DMS153 treated with DMSO at 0.1 percent for 48 hours (cell line): ENCODE measurements around the gene LILRB1.
"Not testable (repeated sequence)": the region's sequence is repeated elsewhere in the genome, so short reads cannot be mapped to it uniquely, and the experiment has no call there.

Experiments used
- DNase-seq: peaks from one replicate; lab custom pipeline; 2025; ENCODE audit not compliant: unreplicated experiment; lab: John Stamatoyannopoulos, UW

Gene LILRB1

DNA sequence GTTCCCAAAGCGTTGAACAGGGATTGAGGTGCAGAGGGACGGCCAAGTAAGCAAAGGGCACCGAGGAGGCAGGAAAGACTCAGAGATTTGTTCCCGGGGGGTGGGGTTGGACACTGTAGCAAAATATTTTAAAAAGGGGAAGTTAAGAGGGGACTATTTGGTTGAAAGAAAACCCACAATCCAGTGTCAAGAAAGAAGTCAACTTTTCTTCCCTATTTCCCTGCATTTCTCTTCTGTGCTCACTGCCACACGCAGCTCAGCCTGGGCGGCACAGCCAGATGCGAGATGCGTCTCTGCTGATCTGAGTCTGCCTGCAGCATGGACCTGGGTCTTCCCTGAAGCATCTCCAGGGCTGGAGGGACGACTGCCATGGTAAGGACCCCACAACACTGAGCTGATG is at the start of gene LILRB1:
LILRB1 (plus strand) TSS at position 223 of the 400 bp plus-strand sequence. CDS start 590 bp downstream, outside the sequence.
- not testable (repeated sequence) for DNase-seq

DNA sequence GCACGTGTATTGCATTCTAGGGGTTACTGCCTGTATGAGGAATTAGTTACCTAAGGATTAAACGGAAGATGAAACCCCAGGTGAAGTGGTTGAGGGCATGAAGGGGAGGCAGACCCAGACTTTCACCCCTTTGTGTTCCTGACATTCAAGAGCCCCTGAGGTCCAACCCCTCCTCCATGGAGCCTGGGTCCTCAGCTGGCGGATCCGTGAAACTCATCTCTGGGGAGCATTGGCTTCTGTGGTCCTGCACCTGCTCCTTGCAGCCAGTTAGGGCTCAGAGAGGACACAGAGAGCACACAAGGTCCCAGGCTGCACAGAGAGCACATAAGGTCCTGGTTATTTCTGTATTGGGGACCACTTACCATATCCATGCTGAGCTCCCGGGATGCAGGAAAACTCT is 43.9 kb upstream of the LILRB1 start:
- DNase-seq: no peak

DNA sequence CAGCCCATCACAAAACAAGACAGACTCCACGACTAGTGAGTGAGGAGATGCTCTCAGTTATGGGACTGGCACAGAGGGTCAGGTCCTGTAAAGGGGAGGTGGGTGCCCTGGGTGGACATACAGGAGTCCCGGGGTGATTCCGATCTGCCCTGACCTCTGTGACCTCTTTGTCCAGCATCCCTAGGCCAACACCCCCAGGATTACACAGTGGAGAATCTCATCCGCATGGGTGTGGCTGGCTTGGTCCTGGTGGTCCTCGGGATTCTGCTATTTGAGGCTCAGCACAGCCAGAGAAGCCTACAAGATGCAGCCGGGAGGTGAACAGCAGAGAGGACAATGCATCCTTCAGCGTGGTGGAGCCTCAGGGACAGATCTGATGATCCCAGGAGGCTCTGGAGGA is 43.3 kb upstream of the LILRB1 start:
- no peak for DNase-seq

DNA sequence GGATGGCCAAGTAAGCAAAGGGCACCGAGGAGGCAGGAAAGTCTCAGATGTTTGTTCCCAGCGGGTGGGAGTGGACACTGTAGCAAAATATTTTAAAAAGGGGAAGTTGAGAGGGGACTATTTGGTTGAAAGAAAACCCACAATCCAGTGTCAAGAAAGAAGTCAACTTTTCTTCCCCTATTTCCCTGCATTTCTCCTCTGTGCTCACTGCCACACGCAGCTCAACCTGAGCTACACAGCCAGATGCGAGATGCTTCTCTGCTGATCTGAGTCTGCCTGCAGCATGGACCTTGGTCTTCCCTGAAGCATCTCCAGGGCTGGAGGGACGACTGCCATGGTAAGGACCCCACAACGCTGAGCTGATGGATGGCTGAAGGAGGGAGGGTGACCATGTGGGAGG is 36.8 kb upstream of the LILRB1 start, which contains the start of gene LILRA1:
LILRA1 (plus strand) TSS at position 188 of the 400 bp plus-strand sequence. CDS start 613 bp downstream, outside the sequence.
- DNase-seq: not testable (repeated sequence)

DNA sequence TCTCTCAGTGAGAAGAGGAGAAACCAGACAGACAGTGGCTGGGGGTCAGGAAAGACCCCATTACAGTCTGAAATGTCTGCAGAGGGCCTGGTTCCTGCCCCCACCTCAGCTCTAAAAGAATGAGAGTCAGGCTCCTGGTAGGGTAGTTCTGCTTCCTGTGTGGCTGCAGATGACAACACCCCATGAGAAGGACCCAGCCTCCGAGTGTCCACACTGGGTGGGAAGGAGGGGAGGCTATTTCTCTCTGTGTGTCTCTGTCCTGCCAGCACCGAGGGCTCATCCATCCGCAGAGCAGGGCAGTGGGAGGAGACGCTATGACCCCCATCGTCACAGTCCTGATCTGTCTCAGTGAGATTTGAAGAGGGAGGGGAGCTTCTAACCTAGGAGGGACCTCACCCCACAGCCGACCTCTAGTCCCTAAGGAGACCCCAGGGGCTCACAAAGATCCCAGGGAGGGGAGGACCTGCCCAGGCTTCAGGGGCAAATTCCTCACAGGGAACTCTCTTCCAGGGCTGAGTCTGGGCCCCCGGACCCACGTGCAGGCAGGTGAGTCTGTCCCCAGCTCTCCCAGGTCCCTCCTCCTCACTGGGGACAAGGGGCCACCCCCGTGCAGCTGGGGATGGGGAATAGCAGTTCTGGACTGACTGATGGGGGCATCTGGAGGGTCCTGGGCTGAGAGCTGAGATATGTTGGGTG is 36.2 kb upstream of the LILRB1 start:
- not testable (repeated sequence) for DNase-seq

DNA sequence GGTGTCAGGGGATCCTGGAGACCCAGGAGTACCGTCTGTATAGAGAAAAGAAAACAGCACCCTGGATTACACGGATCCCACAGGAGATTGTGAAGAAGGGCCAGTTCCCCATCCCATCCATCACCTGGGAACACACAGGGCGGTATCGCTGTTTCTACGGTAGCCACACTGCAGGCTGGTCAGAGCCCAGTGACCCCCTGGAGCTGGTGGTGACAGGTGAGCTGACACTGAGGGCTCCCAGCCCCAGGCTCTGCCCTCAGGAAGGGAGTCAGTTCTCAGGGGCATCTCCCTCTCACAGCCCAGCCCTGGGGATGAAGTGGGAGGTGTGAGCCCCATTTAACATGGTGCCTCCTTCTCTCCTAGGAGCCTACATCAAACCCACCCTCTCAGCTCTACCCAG is 35.5 kb upstream of the LILRB1 start:
- no peak for DNase-seq

DNA sequence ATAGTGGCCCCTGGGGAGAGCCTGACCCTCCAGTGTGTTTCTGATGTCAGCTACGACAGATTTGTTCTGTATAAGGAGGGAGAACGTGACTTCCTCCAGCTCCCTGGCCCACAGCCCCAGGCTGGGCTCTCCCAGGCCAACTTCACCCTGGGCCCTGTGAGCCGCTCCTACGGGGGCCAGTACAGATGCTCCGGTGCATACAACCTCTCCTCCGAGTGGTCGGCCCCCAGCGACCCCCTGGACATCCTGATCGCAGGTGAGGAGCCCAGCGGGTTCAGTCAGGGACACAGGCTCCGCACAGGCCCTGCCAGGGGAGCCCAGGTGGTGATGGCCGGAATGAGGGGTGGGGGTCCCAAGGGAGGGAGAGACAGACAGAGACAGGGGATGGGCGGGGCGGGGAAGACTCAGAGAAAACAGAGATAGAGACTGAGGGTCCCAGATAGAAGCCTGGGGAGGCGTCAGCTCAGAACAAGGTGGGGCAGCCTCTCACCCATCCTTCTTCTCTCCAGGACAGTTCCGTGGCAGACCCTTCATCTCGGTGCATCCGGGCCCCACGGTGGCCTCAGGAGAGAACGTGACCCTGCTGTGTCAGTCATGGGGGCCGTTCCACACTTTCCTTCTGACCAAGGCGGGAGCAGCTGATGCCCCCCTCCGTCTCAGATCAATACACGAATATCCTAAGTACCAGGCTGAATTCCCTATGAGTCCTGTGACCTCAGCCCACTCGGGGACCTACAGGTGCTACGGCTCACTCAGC is 34.4 kb upstream of the LILRB1 start:
- DNase-seq: not testable (repeated sequence)

DNA sequence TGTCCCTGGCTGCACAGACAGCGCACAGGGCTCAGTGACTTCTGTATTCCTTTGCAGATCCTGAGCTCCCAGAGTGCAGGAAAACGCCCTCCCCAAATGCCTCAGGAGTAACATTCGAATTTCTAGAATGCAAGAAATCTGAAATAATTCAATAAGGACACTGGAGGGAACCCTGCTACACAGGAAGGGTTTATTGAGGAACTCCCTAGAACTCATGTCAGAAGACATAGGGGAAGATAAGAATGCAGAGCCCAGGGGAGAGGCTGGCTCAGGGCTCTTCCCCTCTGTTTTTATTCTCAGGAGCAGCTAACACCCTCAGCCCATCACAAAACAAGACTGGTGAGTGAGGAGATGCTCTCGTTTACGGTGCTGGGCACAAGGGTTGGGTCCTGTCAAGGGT is 30.1 kb upstream of the LILRB1 start:
- DNase-seq: no peak

DNA sequence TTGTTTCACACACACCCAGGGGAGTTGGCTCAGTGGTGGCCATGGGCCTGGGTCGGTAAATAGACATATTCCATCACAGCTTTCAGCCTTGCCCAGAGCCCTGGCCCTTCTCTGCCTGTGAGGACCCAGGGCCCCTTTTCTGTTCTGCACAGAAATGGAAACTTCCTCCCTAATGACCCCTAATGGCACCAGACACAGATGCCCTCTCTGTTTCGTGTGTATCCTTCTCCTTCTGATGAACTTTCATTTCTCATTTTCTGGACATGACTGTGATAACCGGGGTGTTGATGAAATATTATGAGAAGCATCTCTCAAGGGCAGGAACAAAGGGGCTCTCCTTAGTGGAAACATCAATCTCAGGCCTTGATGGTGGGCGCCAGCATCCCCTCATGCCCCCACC is 24.1 kb upstream of the LILRB1 start:
- no peak for DNase-seq

DNA sequence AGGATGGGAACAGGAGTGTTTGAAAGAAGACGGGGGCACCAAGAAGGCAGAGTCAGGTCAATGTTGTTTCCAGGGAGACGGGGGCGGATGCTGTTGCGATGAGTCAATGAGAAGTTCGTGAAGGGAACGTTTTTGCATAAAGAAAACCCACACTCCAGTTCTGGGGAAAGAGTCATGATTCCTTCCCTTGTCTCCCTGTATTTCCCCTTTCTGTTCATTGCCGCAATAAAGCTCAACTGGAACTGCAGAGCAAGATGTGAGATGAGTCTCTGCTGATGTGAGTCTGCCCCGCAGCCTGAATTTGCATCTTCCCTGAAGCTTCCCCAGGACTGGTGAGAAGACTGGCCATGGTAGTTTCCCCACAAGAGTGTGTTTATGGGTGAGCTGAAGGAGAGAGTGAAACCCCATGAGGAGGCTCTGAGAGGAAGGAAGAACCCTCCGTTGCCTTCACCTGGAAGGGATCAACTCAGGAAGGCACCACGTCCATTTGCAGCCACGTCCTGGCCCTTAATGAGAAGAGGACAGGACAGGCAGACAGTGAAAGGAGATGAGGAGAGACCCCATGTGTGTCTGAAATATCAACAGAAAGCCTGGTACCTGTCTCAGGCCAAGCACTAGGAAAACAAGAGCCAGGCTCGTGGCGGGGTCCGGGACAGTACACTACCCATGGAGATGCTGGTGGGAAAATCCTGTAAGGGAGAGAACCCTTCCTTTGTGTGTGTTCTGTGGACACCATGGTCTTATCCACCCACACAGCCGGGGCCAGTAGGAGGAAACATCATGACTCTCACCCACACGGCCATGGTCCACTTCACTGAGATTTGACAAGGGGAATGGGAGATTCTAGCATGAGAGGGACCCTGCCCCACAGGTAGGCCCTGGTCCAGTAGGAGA is 23.1 kb upstream of the LILRB1 start:
- no peak for DNase-seq

DNA sequence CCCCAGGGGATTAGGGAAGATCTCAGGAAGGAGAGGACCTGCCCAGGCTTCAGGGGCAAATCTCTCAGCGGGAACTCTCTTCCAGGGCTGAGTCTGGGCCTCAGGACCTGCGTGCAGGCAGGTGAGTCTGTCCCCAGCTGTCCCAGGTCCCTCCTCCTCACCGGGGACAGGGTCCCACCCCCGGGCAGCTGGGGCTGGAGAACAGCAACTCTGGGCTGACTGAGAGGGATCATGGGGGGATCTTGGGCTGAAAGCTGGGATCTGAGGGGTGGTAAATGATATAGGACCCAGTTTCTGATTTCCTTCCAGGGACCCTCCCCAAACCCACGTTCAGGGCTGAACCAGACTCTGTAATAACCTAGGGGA is 22.5 kb upstream of the LILRB1 start:
- DNase-seq: no peak

DNA sequence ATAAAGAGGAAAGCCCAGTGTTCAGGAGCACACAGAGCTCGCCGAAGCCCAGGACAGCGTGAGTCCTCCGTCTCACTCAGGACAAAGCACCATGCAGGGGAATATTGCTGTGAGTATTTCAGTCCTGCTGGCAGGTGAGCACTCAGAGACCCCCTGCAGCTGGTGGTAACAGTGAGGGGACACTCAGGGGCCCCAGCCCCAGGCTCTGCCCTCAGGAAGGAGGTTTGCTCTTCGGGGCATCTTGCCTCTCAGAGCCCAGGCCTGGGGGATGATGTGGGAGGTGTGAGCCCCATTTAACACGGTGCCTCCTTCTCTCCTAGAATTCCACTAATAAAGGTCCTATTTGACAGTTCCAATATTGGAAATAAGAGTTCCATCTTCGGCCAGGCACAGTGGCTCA is 22.1 kb upstream of the LILRB1 start:
- no peak for DNase-seq

DNA sequence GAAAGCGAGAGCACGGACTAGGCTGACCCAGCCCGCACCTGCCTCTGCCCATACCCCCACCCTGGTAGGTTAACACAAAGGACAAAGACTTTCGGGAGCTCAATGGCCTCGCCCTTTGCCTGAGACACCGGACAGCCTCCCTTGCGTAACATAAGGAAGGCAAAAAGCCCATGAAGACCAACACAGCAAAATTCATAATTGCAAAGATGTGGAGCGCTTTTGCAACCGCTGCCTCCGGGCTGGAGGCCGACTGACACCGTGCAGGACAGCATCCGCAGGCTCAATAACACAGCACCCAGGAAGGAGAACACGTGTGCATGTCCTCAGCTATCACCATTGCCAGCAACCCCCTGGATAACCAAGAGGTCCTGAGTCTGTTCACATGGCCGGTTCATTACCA is 21.5 kb upstream of the LILRB1 start:
- DNase-seq: no peak

DNA sequence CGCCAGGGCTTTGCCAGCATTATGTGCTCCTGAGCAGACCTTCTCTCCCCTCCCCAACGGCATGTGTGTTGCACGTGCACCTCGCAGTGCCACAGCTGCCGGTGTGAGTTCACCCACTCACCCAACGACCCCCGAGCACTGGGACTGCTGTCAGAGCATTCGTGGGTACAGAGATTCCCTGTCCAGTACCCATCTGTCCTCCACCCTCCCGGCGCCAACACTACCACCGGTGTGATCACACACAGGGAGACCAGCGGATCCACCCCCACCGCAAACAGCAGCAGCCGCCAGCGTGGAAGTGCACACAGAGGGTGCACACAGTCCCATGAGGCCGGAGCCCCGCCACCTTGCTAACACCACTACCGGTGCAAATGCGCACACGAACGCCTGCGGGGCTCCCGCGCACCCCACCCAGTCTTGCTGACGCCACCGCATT is 20.9 kb upstream of the LILRB1 start:
- DNase-seq: no peak

DNA sequence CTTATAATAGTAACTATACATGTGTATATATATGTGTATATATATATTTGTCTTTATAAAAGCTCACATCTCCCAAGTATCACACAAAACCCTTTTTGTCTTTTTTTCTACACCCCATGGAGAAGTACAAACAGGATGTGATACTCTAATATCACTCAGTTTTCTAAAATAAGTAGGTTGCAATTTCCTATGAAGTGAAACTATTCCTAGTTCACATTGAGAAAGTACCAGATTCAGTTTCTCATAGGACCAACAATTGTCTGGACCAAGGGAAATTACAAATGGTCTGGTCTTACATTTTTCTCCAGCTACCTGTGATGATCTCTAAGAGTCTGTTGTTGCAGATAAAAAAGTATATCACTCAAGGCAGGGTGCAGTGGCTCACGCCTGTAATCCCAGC is 17.9 kb upstream of the LILRB1 start:
- no peak for DNase-seq

DNA sequence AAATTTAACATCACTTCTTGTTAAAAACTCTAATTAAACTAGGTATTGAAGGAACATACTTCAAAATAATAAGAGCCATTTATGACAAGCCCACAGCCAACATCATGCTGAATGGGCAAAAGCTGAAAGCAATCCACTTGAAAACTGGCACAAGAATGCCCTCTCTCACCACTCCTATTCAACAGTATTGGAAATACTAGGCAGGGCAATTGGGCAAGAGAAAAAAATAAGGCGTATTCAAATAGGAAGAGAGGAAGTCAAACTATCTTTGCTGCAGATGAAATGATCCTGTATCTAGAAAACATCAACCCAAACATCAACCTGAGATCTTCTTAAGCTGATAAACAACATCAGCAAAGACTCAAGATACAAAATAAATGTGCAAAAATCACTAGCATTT is 15.6 kb upstream of the LILRB1 start:
- no peak for DNase-seq

DNA sequence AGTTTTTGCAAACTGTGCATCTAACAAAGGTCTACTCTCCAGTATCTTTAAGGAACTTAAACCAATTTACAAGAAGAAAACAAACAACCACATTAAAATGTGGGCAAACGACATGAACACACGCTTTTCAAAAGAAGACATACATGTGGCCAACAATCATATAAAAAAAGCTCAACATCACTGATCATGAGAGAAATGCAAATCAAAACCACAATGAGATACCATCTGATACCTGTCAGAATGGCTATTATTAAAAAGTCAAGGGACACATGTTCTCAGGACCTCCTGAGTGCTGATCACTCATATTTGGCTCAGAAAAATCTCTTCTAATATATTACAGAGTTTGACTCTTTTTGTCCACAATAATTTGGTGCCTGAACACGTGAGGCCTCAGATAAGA is 14.2 kb upstream of the LILRB1 start:
- no peak for DNase-seq

DNA sequence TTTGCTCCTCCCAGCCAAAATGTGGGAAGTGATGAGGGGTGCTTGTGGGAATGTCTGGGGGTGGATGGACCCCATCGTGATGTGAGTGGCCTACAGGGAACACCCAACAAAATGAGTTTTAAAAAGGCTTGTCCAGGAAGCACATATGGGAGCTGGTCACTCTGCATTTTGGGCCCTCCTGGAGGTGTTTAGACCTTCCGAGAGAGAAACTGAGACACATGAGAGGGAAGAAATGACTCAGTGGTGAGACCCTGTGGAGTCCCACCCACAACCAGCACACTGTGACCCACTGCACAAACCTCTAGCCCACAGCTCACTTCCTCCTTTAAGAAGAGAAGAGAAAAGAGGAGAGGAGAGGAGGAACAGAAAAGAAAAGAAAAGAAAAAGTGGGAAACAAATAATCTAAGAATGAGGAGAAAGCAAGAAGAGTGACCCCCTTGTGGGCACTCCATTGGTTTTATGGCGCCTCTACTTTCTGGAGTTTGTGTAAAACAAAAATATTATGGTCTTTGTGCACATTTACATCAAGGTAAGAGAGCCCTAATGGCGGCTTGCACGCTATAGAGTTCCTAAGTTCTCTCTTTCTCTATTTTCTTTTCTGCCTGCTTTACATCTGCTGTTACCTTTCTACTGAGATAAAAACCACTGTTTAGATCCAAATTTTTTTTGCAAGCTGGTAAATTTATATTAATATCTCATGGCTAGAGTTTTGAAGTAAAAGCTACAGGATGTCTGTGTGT is 13.3 kb upstream of the LILRB1 start:
- DNase-seq: no peak

DNA sequence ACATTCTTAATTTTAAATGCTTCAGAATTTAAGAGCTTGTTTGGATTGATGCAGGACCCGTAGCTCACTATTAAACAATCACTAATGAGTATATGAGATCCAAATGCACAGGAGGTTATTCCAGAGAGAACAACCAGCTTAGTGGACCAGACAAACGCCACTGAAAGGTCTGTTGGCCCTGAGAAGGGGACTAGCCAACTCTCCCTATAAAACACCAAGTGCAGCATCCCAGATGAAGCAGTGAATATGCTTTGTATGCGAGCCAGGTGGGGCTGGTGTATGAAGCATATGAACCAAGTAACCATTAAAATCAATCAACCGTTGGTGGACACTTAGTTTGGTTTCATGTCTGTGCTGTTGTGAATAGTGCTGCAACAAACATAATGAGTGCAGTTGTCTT is 9.8 kb upstream of the LILRB1 start:
- DNase-seq: no peak

DNA sequence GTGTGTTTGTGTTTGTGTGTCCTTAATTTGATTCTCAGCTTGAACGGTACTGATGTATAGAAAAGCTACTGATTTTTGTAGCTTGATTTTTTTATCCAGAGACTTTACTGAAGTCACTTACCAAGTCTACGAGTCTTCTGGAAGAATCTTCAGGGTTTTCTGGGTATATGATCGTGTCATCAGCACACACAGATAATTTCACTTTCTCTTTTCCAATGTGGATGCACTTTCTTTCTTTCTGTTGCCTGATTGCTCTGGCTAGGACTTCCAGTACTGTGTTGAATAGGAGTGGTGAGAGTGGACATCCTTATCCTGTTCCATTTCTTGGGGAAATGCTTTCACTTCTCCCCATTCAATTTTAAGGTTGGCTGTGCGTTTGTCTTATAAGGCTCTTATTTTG is 7.9 kb upstream of the LILRB1 start:
- DNase-seq: no peak

DNA sequence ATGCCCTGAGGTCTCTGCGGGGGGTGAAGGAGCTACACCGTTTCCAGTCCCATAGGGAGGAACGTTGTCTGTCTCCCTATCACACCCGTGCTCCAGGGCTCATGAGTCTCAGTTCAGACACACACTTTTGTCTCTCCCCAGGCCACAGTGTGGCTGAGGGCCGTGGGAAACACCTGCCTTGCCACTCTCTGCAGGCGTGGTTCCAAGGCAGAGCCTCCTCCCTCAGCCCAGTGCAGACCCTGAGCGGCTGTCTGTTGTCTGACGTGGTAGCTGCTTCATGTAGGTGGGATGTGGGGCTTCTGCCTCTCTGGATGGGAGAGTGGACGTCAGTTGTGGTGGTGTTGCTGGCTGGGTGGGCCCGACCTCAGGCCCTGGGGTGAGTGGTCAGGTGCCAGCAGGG is 6.0 kb upstream of the LILRB1 start:
- not testable (repeated sequence) for DNase-seq
